A673 (cell line): ENCODE measurements around the gene OTOGL.

ENCODE experiments used
- EZH2 ChIP-seq: fragments of 200-600 bp; sonication (generic); IDR thresholded peaks from 2 replicates; pipeline ENCODE4 v1.6.1; 2017; ENCODE audit warnings: borderline replicate concordance, low read depth, mild to moderate bottlenecking, mixed read lengths, antibody characterized with exemption, low read length; ENCODE audit not compliant: poor library complexity, severe bottlenecking
- TF ChIP-seq, protein P1 (sequence below): fragments of 300-800, 200-600 bp; sonication (generic); conservative IDR thresholded peaks from 2 replicates; pipeline ENCODE4 v1.5.1; 2017; ENCODE audit warnings: low read depth, mild to moderate bottlenecking, antibody characterized with exemption, low read length, moderate library complexity, mixed read lengths

DNA sequence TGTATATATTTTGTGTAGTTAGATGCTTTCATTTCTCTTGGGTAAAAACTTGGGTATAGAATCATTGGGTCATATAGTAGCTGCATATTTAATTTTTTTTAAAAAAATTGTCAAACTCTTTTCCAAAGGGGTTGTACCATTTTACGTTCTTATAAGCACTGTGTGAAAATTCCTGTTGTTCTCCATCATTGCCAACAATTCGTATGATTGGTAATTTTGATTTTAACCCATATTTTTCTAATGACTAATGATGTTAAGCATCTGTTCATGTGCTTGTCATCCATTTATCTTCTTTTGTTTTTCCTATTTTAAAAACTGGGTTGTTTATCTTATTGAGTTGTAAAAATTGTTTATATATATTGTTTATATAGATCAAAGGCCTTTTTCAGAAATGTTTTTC is 77.4 kb downstream of the OTOGL start:
- TF ChIP-seq, protein P1, sequence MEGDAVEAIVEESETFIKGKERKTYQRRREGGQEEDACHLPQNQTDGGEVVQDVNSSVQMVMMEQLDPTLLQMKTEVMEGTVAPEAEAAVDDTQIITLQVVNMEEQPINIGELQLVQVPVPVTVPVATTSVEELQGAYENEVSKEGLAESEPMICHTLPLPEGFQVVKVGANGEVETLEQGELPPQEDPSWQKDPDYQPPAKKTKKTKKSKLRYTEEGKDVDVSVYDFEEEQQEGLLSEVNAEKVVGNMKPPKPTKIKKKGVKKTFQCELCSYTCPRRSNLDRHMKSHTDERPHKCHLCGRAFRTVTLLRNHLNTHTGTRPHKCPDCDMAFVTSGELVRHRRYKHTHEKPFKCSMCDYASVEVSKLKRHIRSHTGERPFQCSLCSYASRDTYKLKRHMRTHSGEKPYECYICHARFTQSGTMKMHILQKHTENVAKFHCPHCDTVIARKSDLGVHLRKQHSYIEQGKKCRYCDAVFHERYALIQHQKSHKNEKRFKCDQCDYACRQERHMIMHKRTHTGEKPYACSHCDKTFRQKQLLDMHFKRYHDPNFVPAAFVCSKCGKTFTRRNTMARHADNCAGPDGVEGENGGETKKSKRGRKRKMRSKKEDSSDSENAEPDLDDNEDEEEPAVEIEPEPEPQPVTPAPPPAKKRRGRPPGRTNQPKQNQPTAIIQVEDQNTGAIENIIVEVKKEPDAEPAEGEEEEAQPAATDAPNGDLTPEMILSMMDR, result no peak
- no peak for TF ChIP-seq EZH2
